Neural progenitor cell (in vitro differentiated cells): ENCODE data around the gene IL1RAPL1. TPM values are rescaled to one million over a fixed set of nuclear protein-coding genes. Genes with fewer than 3 reads are reported as not detected.

Experiments
- DNase-seq: peaks from one replicate; pipeline ENCODE4 v3.0.0-alpha.2; 2016; ENCODE audit warnings: low spot score
- H2AFZ ChIP-seq: fragments of 200-600 bp; sonication (generic); replicated peaks from 2 replicates; pipeline ENCODE4 v1.6.1; 2016; ENCODE audit warnings: antibody characterized with exemption
- H3F3A ChIP-seq: fragments of 200-600 bp; sonication (generic); 2 replicates; pipeline ENCODE4 v1.6.1; 2016; ENCODE audit warnings: antibody characterized with exemption, low read depth
- H3K27ac ChIP-seq: fragments of 200-600 bp; sonication (generic); 2 replicates; pipeline ENCODE4 v1.5.1; 2016; ENCODE audit warnings: mild to moderate bottlenecking
- H3K27me3 ChIP-seq: fragments of 200-600 bp; sonication (generic); 2 replicates; pipeline ENCODE4 v1.6.1; 2016; ENCODE audit warnings: mild to moderate bottlenecking, moderate library complexity
- H3K36me3 ChIP-seq: fragments of 200-600 bp; sonication (generic); 2 replicates; pipeline ENCODE4 v1.5.1; 2016
- H3K4me1 ChIP-seq: fragments of 200-600 bp; sonication (generic); 2 replicates; pipeline ENCODE4 v1.6.1; 2016; ENCODE audit warnings: mixed run types
- H3K4me2 ChIP-seq: fragments of 200-600 bp; sonication (generic); 2 replicates; pipeline ENCODE4 v1.6.1; 2016
- H3K4me3 ChIP-seq: fragments of 200-600 bp; sonication (generic); 2 replicates; pipeline ENCODE4 v1.5.1; 2016
- H3K79me2 ChIP-seq: fragments of 200-600 bp; sonication (generic); 2 replicates; pipeline ENCODE4 v1.6.1; 2016; ENCODE audit warnings: low read depth
- H3K9ac ChIP-seq: fragments of 200-600 bp; sonication (generic); 2 replicates; pipeline ENCODE4 v1.6.1; 2016
- H3K9me3 ChIP-seq: fragments of 200-600 bp; sonication (generic); 2 replicates; pipeline ENCODE4 v1.5.1; 2016; ENCODE audit warnings: low read depth
- H4K20me1 ChIP-seq: fragments of 200-600 bp; sonication (generic); 2 replicates; pipeline ENCODE4 v1.6.1; 2016; ENCODE audit warnings: low read depth
- H3K27ac Mint-ChIP-seq: 3 replicates; pipeline ENCODE4 v1.8.0; 2021; ENCODE audit warnings: mixed read lengths
- H3K27me3 Mint-ChIP-seq: 2 replicates; pipeline ENCODE4 v1.8.0; 2022; ENCODE audit warnings: low read depth, mild to moderate bottlenecking, inconsistent platforms, moderate library complexity, mixed read lengths; ENCODE audit not compliant: insufficient read depth
- H3K36me3 Mint-ChIP-seq: 3 replicates; pipeline ENCODE4 v1.8.0; 2021; ENCODE audit warnings: mixed read lengths
- H3K4me1 Mint-ChIP-seq: 3 replicates; pipeline ENCODE4 v1.8.0; 2021; ENCODE audit warnings: mixed read lengths
- H3K4me3 Mint-ChIP-seq: 3 replicates; pipeline ENCODE4 v1.8.0; 2021; ENCODE audit warnings: mild to moderate bottlenecking, moderate library complexity, mixed read lengths
- H3K9me3 Mint-ChIP-seq: 3 replicates; pipeline ENCODE4 v1.8.0; 2020; ENCODE audit warnings: mixed read lengths
- CTCF ChIP-seq: fragments of 200-600 bp; sonication (generic); IDR thresholded peaks from 2 replicates; pipeline ENCODE4 v1.5.1; 2017; ENCODE audit warnings: antibody characterized with exemption, mild to moderate bottlenecking
- EZH2 ChIP-seq: fragments of 200-600 bp; sonication (generic); IDR thresholded peaks from 2 replicates; pipeline ENCODE4 v1.6.1; 2017; ENCODE audit warnings: antibody characterized with exemption, mild to moderate bottlenecking, moderate library complexity
- EZH2phosphoT487 ChIP-seq: fragments of 200-600 bp; sonication (generic); IDR thresholded peaks from 2 replicates; pipeline ENCODE4 v1.6.1; 2017; ENCODE audit warnings: antibody characterized with exemption
- total RNA-seq: library from RNA; depleted of rRNA; stranded (reverse); fragments of >200 nt; gene quantifications from 2 replicates; pipeline ENCODE4 v1.2.3, GENCODE V29; 2015; ENCODE audit warnings: low replicate concordance

The IL1RAPL1 gene
- total RNA-seq, 1 donor from 2014 or later: 13.4 TPM

GRCh38 chrX:29665532-29665931 is 1078.3 kb downstream of the IL1RAPL1 start:
- no peak overlapping the region for H3K4me2 ChIP-seq

GRCh38 chrX:29666366-29666765 is 1079.1 kb downstream of the IL1RAPL1 start:
- Histone ChIP-seq H2AFZ (no peak overlapping the region), H4K20me1 (no peaks in the 10 kb centered on the region), H3K4me3 (no peak overlapping the region), H3K4me1 (no peaks in the 10 kb centered on the region), H3F3A (no peaks in the 10 kb centered on the region), H3K9me3 (no peaks in the 10 kb centered on the region), H3K27me3 (no peaks in the 10 kb centered on the region), H3K9ac (no peak overlapping the region), H3K27ac (no peak overlapping the region), H3K79me2 (no peaks in the 10 kb centered on the region), H3K36me3 (no peaks in the 10 kb centered on the region), H3K4me2 (no peak overlapping the region)
- TF ChIP-seq EZH2 (no peak), CTCF (no peak), EZH2phosphoT487 (no peak)
- no peak overlapping the region for H3K27ac Mint-ChIP-seq
- no peak overlapping the region for H3K4me3 Mint-ChIP-seq
- no peak for DNase-seq
- H3K27me3 Mint-ChIP-seq: no peaks in the 10 kb centered on the region
- no peaks in the 10 kb centered on the region for H3K4me1 Mint-ChIP-seq
- no peaks in the 10 kb centered on the region for H3K9me3 Mint-ChIP-seq
- H3K36me3 Mint-ChIP-seq: no peaks in the 10 kb centered on the region

More at GRCh38 chrX:29665532-29665931, 1078.3 kb downstream of the IL1RAPL1 start:
- Mint-ChIP-seq H3K27me3 (no peaks in the 10 kb centered on the region), H3K27ac (no peak overlapping the region), H3K4me3 (no peak overlapping the region), H3K4me1 (no peaks in the 10 kb centered on the region), H3K9me3 (no peaks in the 10 kb centered on the region), H3K36me3 (no peaks in the 10 kb centered on the region)
- Histone ChIP-seq H3K36me3 (no peaks in the 10 kb centered on the region), H3K9ac (no peak overlapping the region), H3K27me3 (no peaks in the 10 kb centered on the region), H3K4me1 (no peaks in the 10 kb centered on the region), H3K4me3 (no peak overlapping the region), H3K79me2 (no peaks in the 10 kb centered on the region), H4K20me1 (no peaks in the 10 kb centered on the region), H3F3A (no peaks in the 10 kb centered on the region), H3K27ac (no peak overlapping the region), H2AFZ (no peak overlapping the region), H3K9me3 (no peaks in the 10 kb centered on the region)
- no peak for DNase-seq
- TF ChIP-seq EZH2: no peak
- TF ChIP-seq EZH2phosphoT487: no peak
- TF ChIP-seq CTCF: no peak

- H3K4me3 ChIP-seq: no peak overlapping the region
- TF ChIP-seq EZH2phosphoT487 (no peak), CTCF (no peak), EZH2 (no peak)
- H2AFZ ChIP-seq: no peak overlapping the region
- Mint-ChIP-seq H3K9me3 (no peaks in the 10 kb centered on the region), H3K27me3 (no peaks in the 10 kb centered on the region), H3K4me1 (no peaks in the 10 kb centered on the region), H3K4me3 (no peak overlapping the region), H3K27ac (no peak overlapping the region), H3K36me3 (no peaks in the 10 kb centered on the region)
- H3K4me2 ChIP-seq: no peak overlapping the region
- H3K27ac ChIP-seq: no peak overlapping the region
- no peak for DNase-seq
- H3K9ac ChIP-seq: no peak overlapping the region
- no peaks in the 10 kb centered on the region for H3K79me2 ChIP-seq
- no peaks in the 10 kb centered on the region for H3K36me3 ChIP-seq
- H3K4me1 ChIP-seq: no peaks in the 10 kb centered on the region
- H3K9me3 ChIP-seq: no peaks in the 10 kb centered on the region
- H3K27me3 ChIP-seq: no peaks in the 10 kb centered on the region
- H3F3A ChIP-seq: no peaks in the 10 kb centered on the region
- no peaks in the 10 kb centered on the region for H4K20me1 ChIP-seq
Observed at GRCh38 chrX:29671421-29671820, 1084.2 kb downstream of the IL1RAPL1 start.
